Kidney capillary endothelial cell (primary cell): ENCODE data around the gene PHETA2.
A peak's percentile ranks its signal among the peaks of the same experiment; 100 is the strongest.

Experiments used
- DNase-seq: peaks from one replicate; pipeline ENCODE4 v3.0.0-alpha.2; 2018; ENCODE audit warnings: low spot score

Gene PHETA2

DNA sequence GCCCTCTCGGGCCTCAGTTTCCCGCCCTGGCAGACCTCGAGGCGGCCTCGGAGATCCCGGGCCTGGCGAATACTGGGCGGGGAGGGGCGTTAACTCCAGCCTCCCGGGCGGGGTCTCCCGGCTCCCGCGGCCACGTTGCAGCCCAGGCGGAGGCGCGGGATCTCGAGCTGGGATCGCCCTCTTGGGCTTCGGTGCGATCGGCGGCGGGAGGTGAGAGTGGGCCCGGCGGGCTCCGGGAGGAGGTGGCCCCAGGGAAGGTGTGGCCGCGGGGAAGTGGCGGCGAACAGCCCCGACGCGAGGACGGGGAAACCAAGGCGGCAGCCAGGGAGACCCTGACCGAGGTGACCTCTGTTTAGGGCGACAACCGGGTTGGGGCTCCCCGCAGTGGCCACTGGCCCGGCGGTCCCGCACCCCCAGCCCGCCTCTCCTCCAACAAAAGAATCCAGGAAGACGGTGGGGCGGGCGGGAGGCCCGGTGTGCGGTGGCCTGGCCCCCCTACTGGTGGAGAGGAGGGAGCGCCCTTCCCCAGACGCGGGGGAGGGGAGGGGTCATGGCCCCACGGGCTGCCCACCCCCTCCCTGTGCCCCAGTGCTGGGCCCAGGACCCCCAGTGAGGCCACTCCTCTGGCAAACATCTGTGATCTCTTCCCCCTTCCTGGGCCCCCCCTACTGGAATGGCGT lies at the start of gene PHETA2:
Gene PHETA2 (plus strand): TSS at position 117 of the 680 bp plus-strand sequence. CDS start 3,046 bp downstream, outside the sequence.
- peak; percentile 16 for DNase-seq

GRCh38 chr22:42025421-42025820 lies 48.6 kb upstream of the PHETA2 start:
- DNase-seq, result no peak

GRCh38 chr22:42026705-42027104 lies 47.3 kb upstream of the PHETA2 start:
- no peak for DNase-seq

GRCh38 chr22:42033263-42034181 lies 40.5 kb upstream of the PHETA2 start:
- no peak for DNase-seq

- DNase-seq, result no peak
These were observed 38.8 kb upstream of the PHETA2 start for GRCh38 chr22:42035256-42035655.

- no peak for DNase-seq
These were observed 34.8 kb upstream of the PHETA2 start for GRCh38 chr22:42039271-42039670.

GRCh38 chr22:42041784-42042183 lies 32.3 kb upstream of the PHETA2 start:
- no peak for DNase-seq

DNA sequence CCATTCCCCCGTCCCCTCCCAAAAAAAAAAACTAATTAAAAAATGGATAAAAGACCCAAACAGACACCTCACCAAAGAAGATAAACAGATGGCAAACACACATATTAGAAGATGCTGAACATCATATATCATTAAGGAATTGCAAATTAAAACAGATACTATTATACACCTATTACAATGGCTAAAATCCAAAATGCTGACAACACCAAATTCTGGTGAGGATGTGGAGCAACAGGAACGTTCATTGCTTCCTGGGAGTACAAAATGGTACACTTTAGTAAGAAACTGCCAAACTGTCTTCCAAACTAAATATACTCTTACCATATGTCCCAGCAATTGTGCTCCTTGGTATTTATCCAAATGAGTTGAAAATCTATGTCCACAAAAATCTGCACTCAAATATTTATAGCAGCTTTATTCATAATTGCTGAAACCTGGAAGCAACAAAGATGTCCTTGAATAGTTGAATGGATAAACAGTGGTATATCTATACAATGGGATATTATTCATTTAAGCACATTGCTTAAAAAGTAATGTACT lies 23.3 kb upstream of the PHETA2 start:
- DNase-seq, result no peak

DNA sequence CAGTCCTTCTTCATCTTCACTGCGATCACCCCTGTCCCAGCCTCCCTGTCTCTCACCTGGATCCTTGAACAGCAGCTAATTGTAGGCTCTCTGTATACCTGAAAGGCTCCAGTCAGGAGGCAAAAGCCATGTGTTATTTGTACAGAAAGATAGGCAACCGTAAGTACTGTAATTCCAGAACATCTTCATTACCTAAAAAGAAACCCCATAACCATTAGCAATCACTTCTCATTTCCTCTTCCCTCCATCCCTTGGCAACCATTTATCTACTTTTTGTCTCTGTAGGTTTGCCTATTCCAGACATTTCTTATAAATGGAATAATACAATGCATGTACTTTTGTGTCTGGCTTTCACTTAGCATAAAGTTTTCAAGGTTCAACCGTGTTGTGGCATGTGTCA lies 21.3 kb upstream of the PHETA2 start:
- no peak for DNase-seq

GRCh38 chr22:42056757-42057511 lies 17.1 kb upstream of the PHETA2 start:
- no peak for DNase-seq

GRCh38 chr22:42060489-42060888 lies 13.6 kb upstream of the PHETA2 start:
- DNase-seq, result no peak

GRCh38 chr22:42061041-42061440 lies 13.0 kb upstream of the PHETA2 start:
- DNase-seq, result no peak

DNA sequence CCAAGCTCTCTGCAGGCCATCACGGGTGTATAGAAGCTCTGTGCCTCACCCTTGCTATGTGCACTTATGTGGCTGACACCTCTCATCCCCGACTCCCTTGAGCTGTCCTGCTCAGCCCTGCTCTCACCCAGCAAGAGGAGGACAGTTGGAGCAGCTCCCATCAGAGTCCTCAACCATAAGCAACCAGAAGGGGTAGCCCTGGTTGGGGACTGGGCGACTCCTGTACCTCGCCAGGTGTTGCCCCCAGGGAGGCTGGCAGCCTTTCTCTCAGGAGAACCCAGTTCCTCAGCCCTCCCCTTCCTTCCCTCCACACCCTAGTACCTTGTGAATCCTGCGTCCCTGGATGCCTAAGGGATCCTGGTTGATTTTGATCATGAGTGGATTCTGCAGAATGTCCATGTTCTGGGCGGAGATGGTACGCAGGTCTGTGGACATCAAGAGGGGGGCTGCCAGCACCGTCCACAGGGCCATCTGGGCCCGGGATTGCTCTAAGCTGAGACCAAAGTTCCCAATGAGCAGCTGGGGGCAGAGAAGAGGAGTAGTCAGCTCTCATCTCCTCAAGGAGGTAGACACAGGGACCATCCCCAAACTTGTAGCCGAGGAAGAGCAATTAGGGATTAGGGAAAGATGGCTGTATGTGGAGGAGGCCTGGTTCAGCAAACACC lies 11.4 kb upstream of the PHETA2 start:
- no peak for DNase-seq

DNA sequence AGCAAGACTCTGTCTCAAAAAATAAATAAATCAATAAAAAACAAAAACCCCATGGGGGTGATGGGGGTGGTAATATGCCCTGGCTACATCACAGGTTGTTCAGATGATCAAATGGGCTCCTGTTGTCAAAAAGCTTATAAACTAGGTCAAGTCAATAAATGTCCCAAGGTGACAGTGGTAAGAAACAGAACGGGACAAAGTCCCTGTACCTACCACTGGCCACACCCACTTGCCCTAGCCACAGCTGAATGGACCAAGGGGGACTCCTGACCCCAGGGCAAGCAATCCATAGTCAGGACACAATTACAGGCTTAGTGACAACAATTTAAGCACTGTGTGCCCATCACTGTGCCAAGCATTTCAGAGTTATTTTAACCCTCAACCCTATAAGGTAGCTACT lies 9.4 kb upstream of the PHETA2 start:
- no peak for DNase-seq

GRCh38 chr22:42065438-42066125 lies 8.5 kb upstream of the PHETA2 start:
- no peak for DNase-seq

DNA sequence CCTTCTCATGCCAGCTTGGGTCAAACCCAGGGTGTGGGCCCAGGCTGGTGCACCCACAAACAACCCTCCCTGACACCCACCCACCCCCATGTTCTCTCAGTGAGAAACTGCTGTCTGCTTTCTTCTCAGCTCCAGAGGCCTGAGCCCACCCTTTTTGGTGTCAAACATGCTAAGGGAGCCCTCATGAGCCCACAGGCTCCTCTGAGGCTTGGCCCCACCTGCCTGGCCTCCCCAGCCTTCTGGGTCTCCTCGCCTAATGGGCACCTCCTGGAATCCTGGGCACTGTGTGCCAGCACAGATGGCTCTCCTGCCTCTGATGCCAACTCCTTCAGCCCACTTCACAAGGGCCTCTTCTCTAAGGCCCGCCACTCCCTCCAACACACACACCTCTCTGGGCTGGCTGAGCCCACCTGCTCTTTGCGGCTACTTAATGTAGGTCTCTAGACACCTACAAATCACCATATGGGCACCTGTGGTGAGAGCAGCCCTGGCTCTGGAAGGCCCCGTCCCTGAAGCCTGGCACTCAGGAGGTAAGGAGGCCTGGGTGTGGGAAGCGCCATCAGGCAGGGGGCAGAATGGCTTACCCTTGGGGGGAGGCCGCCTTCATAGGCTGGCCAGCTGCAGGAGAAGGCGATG lies 7.8 kb upstream of the PHETA2 start:
- no peak for DNase-seq

- DNase-seq, result no peak
These were observed 7.1 kb upstream of the PHETA2 start for GRCh38 chr22:42066937-42067336.

- DNase-seq, result no peak
These were observed 6.3 kb upstream of the PHETA2 start for GRCh38 chr22:42067671-42068251.

DNA sequence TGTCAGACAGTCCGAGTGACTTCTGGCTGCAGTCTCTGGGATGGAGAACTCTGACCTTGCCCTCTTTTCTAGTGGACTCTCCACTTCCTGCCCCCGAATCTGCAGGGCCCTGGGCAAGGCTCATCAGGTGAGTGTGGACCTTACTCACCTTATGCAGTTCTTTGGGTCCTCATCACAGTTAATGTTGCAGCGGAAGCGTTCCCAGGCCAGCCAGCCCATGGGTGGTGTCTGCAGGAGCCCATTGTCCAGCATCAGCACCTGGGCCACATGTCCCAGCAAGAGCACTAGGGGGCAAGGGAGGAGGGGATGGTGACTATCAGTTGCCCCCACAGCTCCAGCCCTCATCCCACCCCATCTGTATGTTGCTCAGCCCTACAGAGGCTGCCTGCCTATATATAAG lies 5.8 kb upstream of the PHETA2 start:
- DNase-seq, result no peak

GRCh38 chr22:42069801-42070516 lies 4.1 kb upstream of the PHETA2 start:
- no peak for DNase-seq
